Fibroblast of mammary gland (primary cell): ENCODE data around the gene CDHR3.

Experiments used
- DNase-seq: peaks from one replicate; pipeline ENCODE4 v3.0.0-alpha.2; 2010; ENCODE audit warnings: low read depth
- H3K4me3 ChIP-seq: 2 replicates; pipeline ENCODE4 v1.5.1; 2011; ENCODE audit warnings: low read depth, mild to moderate bottlenecking, low read length, moderate library complexity; ENCODE audit not compliant: control insufficient read depth
- CTCF ChIP-seq: conservative IDR thresholded peaks from 2 replicates; pipeline ENCODE4 v1.5.1; 2011; ENCODE audit warnings: low read depth, low read length, inconsistent platforms; ENCODE audit not compliant: control insufficient read depth, insufficient read depth

Gene CDHR3

GRCh38 chr7:106021151-106022067, 58.3 kb downstream of the CDHR3 start:
- TF ChIP-seq CTCF = no peak
- no peak overlapping the region for H3K4me3 ChIP-seq
- DNase-seq = no peak

GRCh38 chr7:106022193-106022821, 59.2 kb downstream of the CDHR3 start:
- DNase-seq = no peak
- no peak overlapping the region for H3K4me3 ChIP-seq
- TF ChIP-seq CTCF = no peak

- DNase-seq = no peak
- TF ChIP-seq CTCF = no peak
- no peak overlapping the region for H3K4me3 ChIP-seq
Observed at GRCh38 chr7:106023369-106024322, 60.6 kb downstream of the CDHR3 start.

GRCh38 chr7:106026101-106026500, 63.0 kb downstream of the CDHR3 start:
- H3K4me3 ChIP-seq = no peak overlapping the region
- DNase-seq = no peak
- TF ChIP-seq CTCF = no peak

GRCh38 chr7:106029451-106029850, 66.4 kb downstream of the CDHR3 start:
- no peak overlapping the region for H3K4me3 ChIP-seq
- DNase-seq = no peak
- no peak for TF ChIP-seq CTCF

- DNase-seq = no peak
- TF ChIP-seq CTCF = no peak
- H3K4me3 ChIP-seq = no peak overlapping the region
Observed at GRCh38 chr7:106029941-106030340, 66.9 kb downstream of the CDHR3 start.
